ENCODE data around the gene ARHGEF7. TPM values are rescaled to one million over a fixed set of nuclear protein-coding genes. Genes with fewer than 3 reads are reported as not detected.

Gene ARHGEF7
- polyA plus RNA-seq, 1 experiment: 40.3 TPM

DNA sequence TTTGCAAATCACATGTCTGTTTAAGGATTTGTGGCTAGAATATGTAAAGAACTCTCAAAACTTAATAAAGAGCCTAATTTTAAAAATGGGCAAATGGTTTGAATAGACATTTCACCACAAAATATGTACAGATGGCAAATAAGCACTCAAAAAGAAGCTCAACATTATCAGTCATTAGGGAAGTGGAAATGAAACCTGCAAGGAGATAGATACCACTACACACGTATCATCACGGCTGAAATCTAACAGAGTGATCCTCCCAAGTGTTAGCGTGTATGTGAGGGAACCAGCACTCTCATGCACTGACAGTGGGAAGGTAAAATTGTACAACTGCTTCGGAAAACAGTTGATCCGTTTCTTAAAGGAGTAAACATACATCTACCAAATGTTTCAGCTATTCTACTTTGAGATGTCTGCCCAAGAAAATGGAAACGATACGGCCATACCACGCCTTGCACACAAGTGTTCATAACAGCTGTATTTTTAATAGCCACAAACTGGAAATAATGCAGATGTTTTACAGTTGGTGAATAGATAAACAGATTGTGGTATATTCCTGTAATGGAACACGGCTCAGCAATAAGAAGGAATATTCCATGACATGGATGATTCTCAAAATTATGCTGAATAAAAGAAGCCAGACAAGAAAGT is 14.5 kb downstream of the ARHGEF7 start:
- TF ChIP-seq, protein P1, sequence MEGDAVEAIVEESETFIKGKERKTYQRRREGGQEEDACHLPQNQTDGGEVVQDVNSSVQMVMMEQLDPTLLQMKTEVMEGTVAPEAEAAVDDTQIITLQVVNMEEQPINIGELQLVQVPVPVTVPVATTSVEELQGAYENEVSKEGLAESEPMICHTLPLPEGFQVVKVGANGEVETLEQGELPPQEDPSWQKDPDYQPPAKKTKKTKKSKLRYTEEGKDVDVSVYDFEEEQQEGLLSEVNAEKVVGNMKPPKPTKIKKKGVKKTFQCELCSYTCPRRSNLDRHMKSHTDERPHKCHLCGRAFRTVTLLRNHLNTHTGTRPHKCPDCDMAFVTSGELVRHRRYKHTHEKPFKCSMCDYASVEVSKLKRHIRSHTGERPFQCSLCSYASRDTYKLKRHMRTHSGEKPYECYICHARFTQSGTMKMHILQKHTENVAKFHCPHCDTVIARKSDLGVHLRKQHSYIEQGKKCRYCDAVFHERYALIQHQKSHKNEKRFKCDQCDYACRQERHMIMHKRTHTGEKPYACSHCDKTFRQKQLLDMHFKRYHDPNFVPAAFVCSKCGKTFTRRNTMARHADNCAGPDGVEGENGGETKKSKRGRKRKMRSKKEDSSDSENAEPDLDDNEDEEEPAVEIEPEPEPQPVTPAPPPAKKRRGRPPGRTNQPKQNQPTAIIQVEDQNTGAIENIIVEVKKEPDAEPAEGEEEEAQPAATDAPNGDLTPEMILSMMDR (IDR thresholded peaks at IDR 0.05; ENCODE audit: low read depth, low read length): no peak
- POLR2A ChIA-PET: interaction anchor here (0.7 kb wide), 1 partner anchor 415 kb away, joined by 3 read pairs; no protein-coding TSS in a partner anchor

DNA sequence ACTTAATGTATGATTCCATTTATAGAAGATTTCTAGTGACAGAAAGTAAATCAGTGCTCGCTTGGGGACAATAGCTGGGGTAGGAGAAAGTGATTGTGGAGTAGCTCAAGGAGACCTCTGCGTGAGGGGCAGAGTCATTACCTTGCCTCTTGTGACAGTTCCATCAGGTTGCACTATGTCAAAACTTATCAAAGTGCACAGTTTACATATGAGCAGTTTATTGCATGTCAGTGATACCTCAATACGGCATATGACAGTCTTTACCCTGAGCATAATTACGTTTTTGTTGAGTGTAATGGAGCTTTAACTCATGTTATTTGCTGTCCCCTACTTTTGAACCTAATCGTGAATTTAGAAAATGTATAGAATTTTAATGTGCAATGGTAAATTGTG is 15.0 kb downstream of the ARHGEF7 start:
- DNase-seq (ENCODE audit: low read depth, low spot score): no peak
- CTCF ChIA-PET: no interaction called here
- no peak overlapping the region for H3K4me3 ChIP-seq (ENCODE audit: low read depth, low read length)
- POLR2A ChIA-PET: interaction anchor here (0.7 kb wide), 1 partner anchor 415 kb away, joined by 3 read pairs; no protein-coding TSS in a partner anchor
- TF ChIP-seq, protein P1 (IDR thresholded peaks at IDR 0.05; ENCODE audit: low read depth, low read length): no peak
- H3K9me3 ChIP-seq (ENCODE audit: control insufficient read depth, insufficient read depth, low read length): no peaks in the 10 kb centered on the region
- H3K27me3 ChIP-seq (ENCODE audit: control insufficient read depth, insufficient read depth, low read length): peaks cover 7% of the 10 kb centered on the region
- no peak overlapping the region for H3K27ac ChIP-seq (ENCODE audit: low read depth, low read length)

More for the DNA sequence above, 14.5 kb downstream of the ARHGEF7 start:
- H3K27me3 ChIP-seq (ENCODE audit: control insufficient read depth, insufficient read depth, low read length): peaks cover 7% of the 10 kb centered on the region
- DNase-seq (ENCODE audit: low read depth, low spot score): no peak
- no peak overlapping the region for H3K4me3 ChIP-seq (ENCODE audit: low read depth, low read length)
- CTCF ChIA-PET: interaction anchor here (0.5 kb wide), 1 partner anchor 62 kb away, joined by 8 read pairs; no protein-coding TSS in a partner anchor
- no peaks in the 10 kb centered on the region for H3K9me3 ChIP-seq (ENCODE audit: control insufficient read depth, insufficient read depth, low read length)
- H3K27ac ChIP-seq (ENCODE audit: low read depth, low read length): no peak overlapping the region

DNA sequence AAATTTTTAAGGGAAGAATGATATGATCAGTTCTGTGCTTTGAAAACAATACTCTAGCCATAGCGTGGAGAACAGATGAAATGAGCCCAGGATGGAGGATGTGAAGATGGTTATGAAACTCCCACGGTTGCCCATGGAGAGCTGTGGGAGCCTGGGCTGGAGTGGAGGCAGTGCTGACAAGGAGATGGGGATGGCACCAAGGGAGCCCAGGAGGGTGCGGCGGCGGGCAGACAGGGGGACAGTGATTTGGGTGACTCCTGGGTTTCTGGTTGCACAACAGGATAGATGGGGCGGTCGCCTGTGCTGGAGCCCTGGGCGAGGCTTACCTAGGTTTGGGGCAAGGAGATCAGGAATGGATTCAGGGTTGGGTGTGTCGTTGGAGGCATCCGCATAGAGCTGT is 15.9 kb downstream of the ARHGEF7 start:
- POLR2A ChIA-PET: interaction anchor here (1.4 kb wide), 1 partner anchor 22 kb away, joined by 5 read pairs; no protein-coding TSS in a partner anchor
- no peak overlapping the region for H3K27ac ChIP-seq (ENCODE audit: low read depth, low read length)
- H3K4me3 ChIP-seq (ENCODE audit: low read depth, low read length): no peak overlapping the region
- TF ChIP-seq, protein P1 (IDR thresholded peaks at IDR 0.05; ENCODE audit: low read depth, low read length): no peak
- CTCF ChIA-PET: no interaction called here
- no peak for DNase-seq (ENCODE audit: low read depth, low spot score)
- H3K9me3 ChIP-seq (ENCODE audit: control insufficient read depth, insufficient read depth, low read length): no peaks in the 10 kb centered on the region
- H3K27me3 ChIP-seq (ENCODE audit: control insufficient read depth, insufficient read depth, low read length): peaks cover 3% of the 10 kb centered on the region

- DNase-seq (ENCODE audit: low read depth, low spot score): no peak
- Histone ChIP-seq H3K4me3 (ENCODE audit: low read depth, low read length) (no peak overlapping the region), H3K9me3 (ENCODE audit: control insufficient read depth, insufficient read depth, low read length) (no peaks in the 10 kb centered on the region), H3K27me3 (ENCODE audit: control insufficient read depth, insufficient read depth, low read length) (peaks cover 3% of the 10 kb centered on the region), H3K27ac (ENCODE audit: low read depth, low read length) (no peak overlapping the region)
- ChIA-PET POLR2A (interaction anchor here (1.4 kb wide), 1 partner anchor 21 kb away, joined by 5 read pairs; no protein-coding TSS in a partner anchor), CTCF (no interaction called here)
- TF ChIP-seq, protein P1 (IDR thresholded peaks at IDR 0.05; ENCODE audit: low read depth, low read length): no peak
Observed at GRCh38 chr13:111131611-111132010, 16.5 kb downstream of the ARHGEF7 start.

DNA sequence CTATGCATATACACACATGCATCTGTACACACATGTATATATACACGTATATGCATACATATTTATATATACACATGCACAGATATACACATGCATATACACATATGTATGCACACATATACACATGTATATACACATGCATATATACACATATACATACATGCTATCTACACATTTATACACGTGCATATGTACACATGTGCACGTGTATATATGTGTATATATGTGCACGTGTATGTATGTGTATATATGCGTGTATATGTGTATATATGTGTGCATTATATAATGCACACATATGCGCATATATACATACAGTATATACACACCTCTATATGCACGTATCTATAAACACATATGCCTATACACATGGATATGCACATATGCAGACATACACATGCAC is 17.8 kb downstream of the ARHGEF7 start:
- CTCF ChIA-PET: no interaction called here
- no peak for DNase-seq (ENCODE audit: low read depth, low spot score)
- H3K9me3 ChIP-seq (ENCODE audit: control insufficient read depth, insufficient read depth, low read length): no peaks in the 10 kb centered on the region
- no peak overlapping the region for H3K4me3 ChIP-seq (ENCODE audit: low read depth, low read length)
- H3K27me3 ChIP-seq (ENCODE audit: control insufficient read depth, insufficient read depth, low read length): peaks cover 2% of the 10 kb centered on the region
- POLR2A ChIA-PET: no interaction called here
- no peak overlapping the region for H3K27ac ChIP-seq (ENCODE audit: low read depth, low read length)
- TF ChIP-seq, protein P1 (IDR thresholded peaks at IDR 0.05; ENCODE audit: low read depth, low read length): no peak

All from AG04450 (cell line).